ENCODE measurements around the gene LSM4.

GRCh38 chr19:18357041-18357440 lies 34.2 kb upstream of the LSM4 start:
- no peak for TF ChIP-seq POLR2AphosphoS5 (IDR thresholded peaks at IDR 0.05)
- TF ChIP-seq CTCF (IDR thresholded peaks at IDR 0.05): no peak
- no peak for TF ChIP-seq POLR2A (IDR thresholded peaks at IDR 0.05)
